Urinary bladder (tissue), 4 donors: ENCODE measurements around the gene OSBPL1A. TPM values are rescaled to one million over a fixed set of nuclear protein-coding genes. Genes with fewer than 3 reads are reported as not detected.

ENCODE experiments used
- DNase-seq: peaks from one replicate; pipeline ENCODE4 v3.0.0-alpha.2; 2015; ENCODE audit errors: extremely low spot score
- H3K27ac ChIP-seq: one replicate; pipeline ENCODE4 v1.5.1; 2013; ENCODE audit warnings: low read depth, mild to moderate bottlenecking, moderate library complexity
- H3K36me3 ChIP-seq: one replicate; pipeline ENCODE4 v1.6.1; 2013; ENCODE audit warnings: mild to moderate bottlenecking, moderate library complexity; ENCODE audit not compliant: insufficient read depth
- H3K4me1 ChIP-seq: one replicate; pipeline ENCODE4 v1.6.1; 2013; ENCODE audit warnings: mild to moderate bottlenecking, moderate library complexity; ENCODE audit not compliant: insufficient read depth
- H3K4me3 ChIP-seq: one replicate; pipeline ENCODE4 v1.5.1; 2013; ENCODE audit warnings: low read depth, low read length
- WGBS: extraction: QIAGEN DNeasy Blood & Tissue Kit; methylation state at CpG from one replicate; pipeline ENCODE4 v1.1.7; 2013; 5-methylcytosine and 5-hydroxymethylcytosine counted together
- polyA plus RNA-seq: library from polyadenylated mRNA; stranded (reverse); fragments of 200-250 nt; gene quantifications from one replicate; pipeline ENCODE4 v1.2.3, GENCODE V29; 2013
- total RNA-seq: library from RNA; depleted of rRNA; stranded (reverse); fragments of >200 nt; gene quantifications from one replicate; pipeline ENCODE4 v1.2.3, GENCODE V29; 2014
- donor health status: healthy with polysubstance abuse.
- donor health status: healthy.

OSBPL1A gene
- total and polyA plus RNA-seq, 2 donors = 46.6 to 53.3 TPM

DNA sequence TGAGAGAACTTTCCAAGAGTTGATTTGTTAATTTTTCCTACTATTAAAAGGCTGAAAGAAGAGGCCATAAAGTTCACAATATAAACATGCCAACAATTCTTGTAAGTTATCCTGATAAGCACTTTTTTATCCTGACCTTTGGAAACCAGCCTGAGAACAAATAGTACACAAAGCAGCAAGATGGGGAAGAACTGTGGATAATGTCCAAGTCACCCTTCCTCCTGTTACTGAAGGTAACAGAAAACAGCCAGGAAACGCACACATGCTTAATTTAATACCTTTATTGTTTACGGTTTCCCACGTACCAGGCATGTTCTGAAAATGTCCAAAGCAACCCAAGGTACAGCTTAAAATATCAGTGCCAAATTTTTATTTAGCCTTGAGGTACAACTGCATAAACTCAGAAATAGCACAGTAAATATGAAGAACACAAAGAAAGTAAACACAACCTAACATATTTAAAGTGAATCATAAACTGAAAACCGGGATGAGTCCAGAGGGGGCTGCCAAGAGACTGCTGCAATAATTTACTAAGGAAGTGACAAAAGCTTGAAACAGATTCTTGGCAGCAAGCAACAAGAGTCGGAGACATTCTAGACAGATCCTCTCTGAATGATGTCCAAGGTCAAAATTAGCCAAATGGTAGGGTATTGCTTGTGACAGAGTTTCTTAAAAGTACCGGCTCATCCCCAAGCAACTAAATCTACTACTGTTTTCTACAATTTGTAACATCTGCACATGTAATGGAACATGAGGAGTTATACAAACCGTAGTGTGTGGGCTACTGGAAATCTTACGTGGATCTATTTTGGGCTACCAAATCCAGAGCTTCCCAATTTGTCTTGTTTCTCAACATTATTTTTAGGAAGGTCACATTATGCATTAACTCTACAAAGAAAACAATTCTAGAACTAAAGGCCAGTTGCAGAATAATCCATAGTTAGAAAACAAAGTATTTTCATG, 165.6 kb downstream of the OSBPL1A start:
- 24% methylated on average over 8 of the region's 8 CpGs for WGBS
- Histone ChIP-seq H3K36me3 (no peaks in the 10 kb centered on the region), H3K4me1 (no peaks in the 10 kb centered on the region), H3K4me3 (no peak overlapping the region), H3K27ac (no peak overlapping the region)
- no peak for DNase-seq

DNA sequence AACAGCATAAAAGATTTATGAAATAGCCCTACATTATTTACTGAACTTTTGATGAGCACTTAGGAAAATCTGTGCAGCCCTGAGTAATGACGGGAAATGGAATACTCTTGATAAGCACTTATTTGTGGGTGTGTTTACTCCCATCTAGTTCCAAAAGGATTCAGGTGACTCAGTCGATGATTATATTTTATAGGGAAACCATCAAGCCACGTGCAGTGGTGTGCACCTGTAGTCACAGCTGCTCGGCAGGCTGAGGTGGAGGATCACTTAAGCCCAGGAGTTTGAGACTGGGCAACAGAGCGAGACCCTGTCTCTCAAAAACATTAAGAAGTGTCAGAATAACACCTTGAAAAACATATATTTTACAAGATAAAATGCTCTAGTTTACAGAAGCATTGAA, 166.9 kb downstream of the OSBPL1A start:
- Histone ChIP-seq H3K4me1 (no peaks in the 10 kb centered on the region), H3K36me3 (no peaks in the 10 kb centered on the region), H3K4me3 (no peak overlapping the region), H3K27ac (no peak overlapping the region)
- DNase-seq = no peak
- 87% methylated on average over 5 of the region's 5 CpGs for WGBS

DNA sequence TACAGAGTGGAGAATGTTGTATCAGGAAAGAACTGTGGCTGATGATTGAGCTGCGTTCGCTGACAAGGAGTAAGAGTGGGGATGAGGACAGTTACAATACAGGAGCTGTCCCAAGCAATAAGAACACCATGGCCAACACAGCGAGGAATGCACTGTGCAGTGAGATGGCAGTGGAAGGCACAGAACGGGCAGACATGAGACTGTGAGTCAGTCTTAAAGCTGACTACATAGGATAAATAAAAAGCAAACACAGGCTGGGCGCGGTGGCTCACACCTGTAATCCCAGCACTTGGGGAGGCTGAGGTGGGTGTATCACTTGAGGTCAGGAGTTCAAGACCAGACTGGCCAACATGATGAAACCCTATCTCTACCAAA, 169.0 kb downstream of the OSBPL1A start:
- Histone ChIP-seq H3K4me3 (no peak overlapping the region), H3K36me3 (no peaks in the 10 kb centered on the region), H3K4me1 (no peaks in the 10 kb centered on the region), H3K27ac (no peak overlapping the region)
- DNase-seq = no peak
- 97% methylated on average over 6 of the region's 6 CpGs for WGBS

DNA sequence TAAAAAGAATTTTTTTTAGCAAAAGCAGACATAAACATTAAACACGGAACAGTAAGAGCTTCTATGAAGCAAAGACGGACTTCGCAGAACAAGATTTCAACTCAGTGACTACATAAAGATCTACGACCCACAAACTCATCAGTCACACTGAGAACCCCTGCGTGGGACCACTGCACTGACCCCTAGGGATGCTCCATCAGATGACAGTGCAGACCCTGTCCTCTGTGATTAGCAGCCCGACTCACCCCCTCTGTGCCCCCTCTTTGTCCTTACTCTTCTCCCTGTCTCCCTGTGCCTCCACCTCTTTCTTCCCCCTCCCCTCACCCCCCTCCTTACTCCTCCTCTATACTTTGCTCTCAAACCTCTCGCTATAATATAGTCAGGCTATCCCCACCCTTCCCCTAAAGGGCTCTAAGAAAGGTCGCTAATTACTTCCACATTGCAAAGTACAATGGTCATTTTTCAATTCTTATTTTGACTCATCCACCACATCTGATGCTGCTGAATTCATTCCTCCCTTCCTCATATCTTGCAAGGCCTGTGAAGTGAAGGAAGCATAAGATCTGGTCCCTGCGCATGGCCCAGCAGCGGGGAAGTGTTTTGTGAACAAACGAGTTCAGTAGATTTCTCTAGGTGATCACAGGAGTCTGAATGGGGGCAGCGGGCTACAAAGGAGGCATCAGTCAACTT, 169.5 kb downstream of the OSBPL1A start:
- Histone ChIP-seq H3K27ac (no peak overlapping the region), H3K4me3 (no peak overlapping the region), H3K36me3 (no peaks in the 10 kb centered on the region), H3K4me1 (no peaks in the 10 kb centered on the region)
- 93% methylated on average over 12 of the region's 12 CpGs for WGBS
- no peak for DNase-seq

DNA sequence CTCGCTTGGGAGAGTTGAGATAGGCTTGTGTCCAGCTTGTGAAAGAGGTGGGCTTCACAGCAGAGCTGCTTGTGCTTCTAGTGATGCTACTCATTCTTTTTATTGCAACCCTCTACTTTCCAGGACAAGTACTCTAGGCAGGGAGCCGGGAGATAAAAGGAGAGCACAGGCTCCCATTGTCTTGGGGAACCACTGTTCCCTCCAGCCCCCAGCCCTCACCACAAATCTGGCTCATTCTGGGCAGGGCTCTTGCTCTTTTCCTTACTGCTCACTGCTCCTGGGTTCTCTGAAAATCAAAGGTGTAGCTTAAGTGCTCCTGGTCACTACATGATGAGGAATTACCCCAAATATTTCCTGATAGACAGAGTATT, 177.3 kb downstream of the OSBPL1A start:
- Histone ChIP-seq H3K4me3 (no peak overlapping the region), H3K36me3 (no peaks in the 10 kb centered on the region), H3K4me1 (no peaks in the 10 kb centered on the region), H3K27ac (no peak overlapping the region)
- DNase-seq = no peak
- WGBS = 93% methylated on average over 2 of the region's 2 CpGs

DNA sequence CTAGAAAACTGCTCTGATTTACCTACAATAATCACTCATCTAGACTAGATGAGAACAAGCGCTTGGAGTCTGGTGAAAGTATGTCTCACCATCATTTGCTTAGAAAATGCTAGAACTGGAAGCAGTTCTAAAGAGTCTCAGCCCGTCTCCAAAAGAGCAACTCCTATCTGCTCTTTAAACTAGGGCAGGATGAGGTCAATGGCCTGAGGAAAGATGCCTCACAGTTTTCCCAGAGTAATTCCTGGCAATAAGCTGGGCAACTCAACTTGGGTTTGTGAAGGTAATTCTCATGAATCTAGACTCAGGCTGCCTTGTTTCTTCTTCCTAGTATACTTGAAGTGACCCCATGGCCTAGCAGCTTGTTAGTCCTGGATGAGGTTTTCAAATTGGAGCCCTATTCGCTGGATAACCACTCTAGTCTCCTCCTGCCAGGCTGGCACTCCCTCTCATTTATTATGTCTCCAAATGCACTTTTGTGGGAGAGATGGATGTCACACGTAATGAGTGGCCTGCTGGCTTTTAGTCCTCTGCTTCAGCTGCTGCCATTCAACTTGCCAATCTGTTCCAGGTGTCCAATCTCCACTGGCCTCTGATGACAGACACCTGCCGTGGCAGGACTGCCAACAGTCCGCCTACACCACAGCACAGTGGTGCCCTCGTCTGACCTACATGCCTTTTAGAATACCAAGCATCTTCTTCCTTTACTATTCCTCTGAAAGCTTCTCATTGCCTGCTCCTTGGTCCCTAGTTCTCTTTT, 177.9 kb downstream of the OSBPL1A start:
- WGBS = 94% methylated on average over 7 of the region's 7 CpGs
- no peak overlapping the region for H3K27ac ChIP-seq

DNA sequence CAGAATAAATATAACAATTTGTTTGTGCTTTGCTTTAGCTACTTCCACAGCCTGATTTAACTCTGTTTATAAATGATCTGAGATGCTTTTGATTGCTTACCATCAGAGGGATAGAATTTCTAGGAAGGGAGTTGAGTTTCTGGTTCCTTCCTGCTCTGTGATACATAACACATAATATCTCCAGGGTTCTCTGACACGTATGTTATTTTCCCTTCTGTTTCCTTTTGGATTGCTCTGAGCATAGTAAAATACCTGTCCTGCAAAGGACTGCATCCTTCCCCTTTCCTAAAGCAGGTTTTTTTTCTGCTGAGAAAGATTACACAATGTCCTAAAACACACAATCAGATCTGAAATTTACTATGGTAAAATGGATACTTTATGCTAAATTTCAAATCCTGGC, 182.7 kb downstream of the OSBPL1A start:
- Histone ChIP-seq H3K4me1 (no peaks in the 10 kb centered on the region), H3K27ac (no peak overlapping the region), H3K4me3 (no peak overlapping the region), H3K36me3 (no peaks in the 10 kb centered on the region)
- WGBS = 24% methylated on average over 1 of the region's 1 CpG
- no peak for DNase-seq

More for the DNA sequence above, 177.9 kb downstream of the OSBPL1A start:
- DNase-seq = no peak
- Histone ChIP-seq H3K4me1 (no peaks in the 10 kb centered on the region), H3K4me3 (no peak overlapping the region), H3K36me3 (no peaks in the 10 kb centered on the region)

DNA sequence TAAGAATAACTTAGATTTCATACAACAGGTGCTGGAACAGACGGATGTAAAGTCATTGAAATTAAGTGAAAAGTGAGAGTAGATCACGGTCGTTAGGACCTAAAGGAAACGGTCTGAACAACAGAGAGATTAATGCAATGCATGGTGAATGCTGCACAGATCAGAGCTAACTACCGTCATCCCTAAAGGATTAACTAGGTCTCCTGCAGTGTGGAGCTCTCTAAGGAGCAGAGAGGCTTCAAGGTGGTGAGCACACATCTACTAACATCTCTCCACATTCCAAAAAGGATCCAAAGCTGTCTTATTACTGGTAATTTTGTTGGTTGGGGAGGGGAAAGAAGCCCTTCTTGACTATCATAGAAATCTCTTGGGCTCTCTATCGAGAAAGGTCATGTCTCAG, 183.5 kb downstream of the OSBPL1A start:
- H3K27ac ChIP-seq = no peak overlapping the region
- H3K36me3 ChIP-seq = no peaks in the 10 kb centered on the region
- H3K4me1 ChIP-seq = no peaks in the 10 kb centered on the region
- DNase-seq = no peak
- no peak overlapping the region for H3K4me3 ChIP-seq
- WGBS = 84% methylated on average over 6 of the region's 6 CpGs

DNA sequence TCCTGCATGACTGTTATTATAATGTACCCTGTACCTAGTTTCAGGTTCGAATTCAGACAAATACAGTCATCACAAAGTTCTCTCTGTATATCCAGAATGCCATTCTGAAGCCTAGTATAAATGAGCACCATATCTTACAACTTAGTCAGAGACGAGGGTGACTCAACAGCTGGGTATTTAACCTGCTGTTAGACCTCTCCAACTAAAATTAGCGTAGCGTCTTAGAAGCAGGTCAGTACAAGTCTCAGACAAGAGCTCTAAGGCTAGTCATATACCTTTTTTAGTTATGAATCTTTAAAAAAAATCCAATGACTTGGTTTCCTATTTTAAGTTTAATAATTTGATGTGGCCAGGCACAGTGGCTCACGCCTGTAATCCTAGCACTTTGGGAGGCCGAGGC, 184.7 kb downstream of the OSBPL1A start:
- no peak overlapping the region for H3K27ac ChIP-seq
- no peak for DNase-seq
- H3K4me1 ChIP-seq = no peaks in the 10 kb centered on the region
- H3K36me3 ChIP-seq = no peaks in the 10 kb centered on the region
- WGBS = 76% methylated on average over 6 of the region's 6 CpGs
- H3K4me3 ChIP-seq = no peak overlapping the region

DNA sequence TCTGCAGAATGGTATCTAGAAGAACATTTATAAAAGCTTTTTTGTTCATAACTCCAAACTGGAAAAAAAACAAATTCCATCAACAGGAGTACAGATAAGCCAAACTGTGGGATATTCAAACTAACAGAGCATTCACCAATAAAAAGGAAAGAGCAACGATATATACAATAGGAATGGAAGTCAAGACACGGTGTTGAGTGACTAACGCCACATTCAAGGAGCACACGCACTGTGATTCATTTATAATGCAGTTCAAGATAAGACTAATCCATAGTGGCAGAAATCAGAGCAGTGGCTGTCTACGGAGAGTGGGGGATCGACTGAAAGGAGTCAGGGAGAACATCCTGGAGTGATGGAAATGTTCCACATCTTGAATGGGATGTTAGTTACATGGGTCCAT, 188.1 kb downstream of the OSBPL1A start:
- 58% methylated on average over 6 of the region's 6 CpGs for WGBS

DNA sequence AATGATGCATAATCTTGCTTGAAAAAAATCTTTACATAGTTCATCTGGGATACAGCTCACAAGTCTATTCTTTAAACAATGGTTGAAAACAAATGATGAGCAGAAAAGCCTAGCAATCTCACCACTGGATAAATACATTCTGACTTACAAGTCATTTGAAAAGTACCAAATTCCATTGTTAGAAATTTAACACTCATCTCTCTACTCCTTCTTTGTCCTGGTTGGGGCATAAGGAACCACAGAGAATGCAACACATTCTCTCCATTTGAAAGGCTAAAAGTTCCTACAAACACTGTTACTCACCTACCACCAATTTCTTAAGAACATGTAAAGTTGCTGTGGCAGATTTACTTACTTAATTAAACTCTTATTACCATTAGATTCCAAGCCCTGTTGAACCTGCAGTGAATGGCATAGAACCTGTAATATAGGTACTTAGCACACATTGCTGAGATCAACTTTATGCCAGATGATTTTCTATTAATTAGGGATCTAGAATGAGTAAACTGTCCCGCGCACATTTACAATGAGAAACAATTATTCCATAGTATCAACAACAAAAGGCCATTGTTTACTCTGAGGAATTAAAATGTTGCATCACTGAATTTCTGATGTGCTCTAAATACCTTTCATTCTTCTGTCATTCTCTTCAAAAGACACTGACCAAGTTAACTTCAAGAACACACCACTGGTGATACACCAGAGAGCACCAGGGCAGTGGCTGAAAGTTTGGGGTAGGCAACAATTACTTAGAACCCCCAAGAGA, 189.2 kb downstream of the OSBPL1A start:
- Histone ChIP-seq H3K4me1 (no peaks in the 10 kb centered on the region), H3K4me3 (no peak overlapping the region), H3K36me3 (no peaks in the 10 kb centered on the region), H3K27ac (no peak overlapping the region)
- no peak for DNase-seq
- WGBS = 75% methylated on average over 2 of the region's 2 CpGs

More for the DNA sequence above, 188.1 kb downstream of the OSBPL1A start:
- no peaks in the 10 kb centered on the region for H3K4me1 ChIP-seq
- H3K36me3 ChIP-seq = no peaks in the 10 kb centered on the region
- no peak overlapping the region for H3K27ac ChIP-seq
- DNase-seq = no peak
- H3K4me3 ChIP-seq = no peak overlapping the region

DNA sequence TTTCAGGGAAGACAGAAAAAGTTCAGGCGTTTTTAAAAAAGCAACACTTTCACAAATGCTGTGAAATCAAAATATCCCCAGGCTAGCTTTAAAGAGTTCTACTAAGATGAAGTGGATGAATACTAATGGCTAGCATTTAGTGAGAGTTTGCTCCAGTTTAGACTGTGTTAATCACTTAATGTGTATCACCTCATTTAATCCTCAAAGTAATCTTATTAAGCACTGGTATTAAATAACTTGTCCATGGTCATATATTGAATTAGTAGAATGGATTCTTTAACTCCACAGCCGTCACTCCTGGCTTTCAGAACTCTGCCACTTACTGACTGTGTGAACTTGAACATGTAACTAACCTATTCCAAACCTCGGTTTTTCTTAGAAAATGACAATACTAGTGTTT, 192.7 kb downstream of the OSBPL1A start:
- no peak for DNase-seq
- no peak overlapping the region for H3K4me3 ChIP-seq
- WGBS = 94% methylated on average over 3 of the region's 3 CpGs
- H3K4me1 ChIP-seq = no peaks in the 10 kb centered on the region
- no peaks in the 10 kb centered on the region for H3K36me3 ChIP-seq
- H3K27ac ChIP-seq = no peak overlapping the region
